Ascending aorta (tissue), 2 donors: ENCODE data around the gene E2F3. TPM values are rescaled to one million over a fixed set of nuclear protein-coding genes. Genes with fewer than 3 reads are reported as not detected.

Source experiments
- DNase-seq, 2 donors: peaks; one replicate each; pipeline ENCODE4 v3.0.0-alpha.2; 2019; ENCODE audit warnings: low spot score in 2 of 2
- H3K27ac ChIP-seq, 2 donors: fragments of 200-600 bp; sonication (generic); one replicate each; pipeline ENCODE4 v1.5.1; 2016 to 2017; ENCODE audit warnings: mild to moderate bottlenecking in 1 of 2
- H3K27me3 ChIP-seq: fragments of 200-600 bp; sonication (generic); one replicate; pipeline ENCODE4 v1.5.1; 2017
- H3K36me3 ChIP-seq, 2 donors: fragments of 200-600 bp; sonication (generic); one replicate each; pipeline ENCODE4 v1.5.1; 2016
- H3K4me1 ChIP-seq, 2 donors: fragments of 200-600 bp; sonication (generic); one replicate each; pipeline ENCODE4 v1.5.1; 2016 to 2017; ENCODE audit warnings: mild to moderate bottlenecking in 1 of 2
- H3K4me3 ChIP-seq, 2 donors: fragments of 200-600 bp; sonication (generic); one replicate each; pipeline ENCODE4 v1.5.1; 2016 to 2017; ENCODE audit warnings: mild to moderate bottlenecking in 1 of 2
- H3K9me3 ChIP-seq, 2 donors: fragments of 200-600 bp; sonication (generic); one replicate each; pipeline ENCODE4 v1.5.1; 2016
- CTCF ChIP-seq, 3 experiments: fragments of 200-600 bp in 2 of 3; fragments of 450-650 bp in 1 of 3; sonication (generic) in 2 of 3; IDR thresholded peaks; one replicate each; pipeline ENCODE4 v1.5.1; 2016 to 2019; ENCODE audit warnings: antibody characterized with exemption in 3 of 3, mild to moderate bottlenecking in 1 of 3, moderate library complexity in 1 of 3
- intact Hi-C: fragments of 100-400 bp; cut with DNase I; formaldehyde crosslinking; loops from one replicate; pipeline ENCODE4 v1.15.1; 2023
- total RNA-seq: library from RNA; depleted of rRNA; stranded (reverse); fragments of >200 nt; gene quantifications from one replicate; pipeline ENCODE4 v1.1.0, GENCODE V29; 2016

Gene E2F3
- total RNA-seq, 1 donor from 2014 or later = 1.1 TPM

- no peak for DNase-seq
- Histone ChIP-seq H3K4me1 (no peaks in the 10 kb centered on the region), H3K9me3 (no peaks in the 10 kb centered on the region), H3K36me3 (no peaks in the 10 kb centered on the region), H3K27me3 (no peaks in the 10 kb centered on the region), H3K4me3 (no peak overlapping the region), H3K27ac (no peak overlapping the region)
- intact Hi-C loops = no loop called here
- no peak for TF ChIP-seq CTCF (IDR thresholded peaks at IDR 0.05)
Measured at GRCh38 chr6:20476501-20477043, 74.9 kb downstream of the E2F3 start.

GRCh38 chr6:20477485-20477884, 75.8 kb downstream of the E2F3 start:
- intact Hi-C loops = no loop called here
- no peak for TF ChIP-seq CTCF (IDR thresholded peaks at IDR 0.05)
- no peak for DNase-seq
- Histone ChIP-seq H3K27me3 (no peaks in the 10 kb centered on the region), H3K36me3 (peaks cover 1 to 3% of the 10 kb centered on the region in 2 donors), H3K27ac (no peak overlapping the region), H3K9me3 (no peaks in the 10 kb centered on the region), H3K4me3 (no peak overlapping the region), H3K4me1 (no peaks in the 10 kb centered on the region)

GRCh38 chr6:20479060-20479459, 77.4 kb downstream of the E2F3 start:
- Histone ChIP-seq H3K27ac (no peak overlapping the region), H3K4me3 (no peak overlapping the region), H3K4me1 (no peaks in the 10 kb centered on the region), H3K27me3 (no peaks in the 10 kb centered on the region), H3K36me3 (peaks cover 9 to 12% of the 10 kb centered on the region in 2 donors), H3K9me3 (no peaks in the 10 kb centered on the region)
- TF ChIP-seq CTCF (IDR thresholded peaks at IDR 0.05) = no peak
- intact Hi-C loops = no loop called here
- no peak for DNase-seq

- no peaks in the 10 kb centered on the region for H3K27me3 ChIP-seq
- peaks cover 9 to 12% of the 10 kb centered on the region in 2 donors for H3K36me3 ChIP-seq
- TF ChIP-seq CTCF (IDR thresholded peaks at IDR 0.05) = no peak
- no peak for DNase-seq
- no peak overlapping the region for H3K4me3 ChIP-seq
- H3K9me3 ChIP-seq = no peaks in the 10 kb centered on the region
- intact Hi-C loops = no loop called here
- no peak overlapping the region for H3K27ac ChIP-seq
- no peaks in the 10 kb centered on the region for H3K4me1 ChIP-seq
Measured at GRCh38 chr6:20479526-20479925, 77.8 kb downstream of the E2F3 start.

GRCh38 chr6:20481281-20481680, 79.6 kb downstream of the E2F3 start:
- peaks cover 9 to 12% of the 10 kb centered on the region in 2 donors for H3K36me3 ChIP-seq
- intact Hi-C loops = loop anchor here (5.0 kb wide), 1 partner anchor 79 kb away; the partner anchor contains the start of gene E2F3
- no peak for DNase-seq
- H3K27ac ChIP-seq = no peak overlapping the region
- H3K4me1 ChIP-seq = no peaks in the 10 kb centered on the region
- H3K9me3 ChIP-seq = no peaks in the 10 kb centered on the region
- no peaks in the 10 kb centered on the region for H3K27me3 ChIP-seq
- TF ChIP-seq CTCF (IDR thresholded peaks at IDR 0.05) = no peak
- no peak overlapping the region for H3K4me3 ChIP-seq
